Endothelial cell of umbilical vein (primary cell): ENCODE data around the gene CRAT. TPM values are rescaled to one million over a fixed set of nuclear protein-coding genes. Genes with fewer than 3 reads are reported as not detected.
A peak's percentile ranks its signal among the peaks of the same experiment; 100 is the strongest.

Experiments used
- BruUV-seq: library from RNA; stranded (reverse); fragments of 400-500 nt; replicated peaks from 2 replicates; lab custom pipeline; 2021; lab: Mats Ljungman, UMichigan
- CTCF ChIA-PET: fragments of 300-600, 350-600 bp; sonication (Branson Sonifier 250); formaldehyde crosslinking; loops from one replicate; lab custom pipeline; 2021; ENCODE audit warnings: antibody characterized with exemption, inconsistent platforms; lab: Charles Lee
- POLR2A ChIA-PET: fragments of 300-600, 350-600 bp; sonication (Branson Sonifier 250); formaldehyde crosslinking; loops from one replicate; lab custom pipeline; 2021; ENCODE audit warnings: antibody characterized with exemption, inconsistent platforms; lab: Charles Lee
- DNase-seq: peaks from one replicate; pipeline ENCODE4 v3.0.0-alpha.2; 2011; ENCODE audit warnings: low read depth, low spot score
- FAIRE-seq: peaks from 2 replicates; lab custom pipeline; 2011; peaks lifted over from hg19 to GRCh38; lab: Jason Lieb, UNC
- H2AFZ ChIP-seq: 2 replicates; pipeline ENCODE4 v1.6.0; 2012; ENCODE audit warnings: low read depth, low read length, control low read depth, inconsistent platforms
- H3K27ac ChIP-seq: 2 replicates; pipeline ENCODE4 v1.5.1; 2011; ENCODE audit warnings: low read depth, mild to moderate bottlenecking, control low read depth, low read length, moderate library complexity; ENCODE audit not compliant: insufficient read depth
- H3K27me3 ChIP-seq, 2 experiments: 2 replicates each; pipeline versions ENCODE4 v1.6.0 to v1.6.1; 2011; ENCODE audit warnings: low read length in 2 of 2, mixed read lengths in 1 of 2; ENCODE audit not compliant: control insufficient read depth in 2 of 2, insufficient read depth in 2 of 2
- H3K36me3 ChIP-seq, 2 experiments: 2 replicates in 1 of 2; 3 replicates in 1 of 2; pipeline ENCODE4 v1.5.1; 2011; ENCODE audit warnings: low read length in 2 of 2, mild to moderate bottlenecking in 1 of 2, moderate library complexity in 1 of 2; ENCODE audit not compliant: control insufficient read depth in 2 of 2, insufficient read depth in 2 of 2; ENCODE audit errors: extremely low read depth in 1 of 2
- H3K4me1 ChIP-seq: 3 replicates; pipeline ENCODE4 v1.5.1; 2011; ENCODE audit warnings: mild to moderate bottlenecking, low read length; ENCODE audit not compliant: control insufficient read depth, insufficient read depth; ENCODE audit errors: extremely low read depth
- H3K4me2 ChIP-seq: 2 replicates; pipeline ENCODE4 v1.6.1; 2011; ENCODE audit warnings: low read length, control low read depth, mixed read lengths; ENCODE audit not compliant: insufficient read depth
- H3K4me3 ChIP-seq, 3 experiments: fragments of 200-600 bp in 1 of 3; sonication (generic), shearing (Covaris generic) in 1 of 3; replicated peaks in 1 of 3; 2 replicates each; pipeline ENCODE4 v1.5.1; 2011 to 2016; ENCODE audit warnings: control low read depth in 3 of 3, low read length in 3 of 3, mild to moderate bottlenecking in 2 of 3, inconsistent platforms in 1 of 3, low read depth in 1 of 3, moderate library complexity in 1 of 3; ENCODE audit not compliant: insufficient read depth in 1 of 3
- H3K79me2 ChIP-seq: 2 replicates; pipeline ENCODE4 v1.6.0; 2012; ENCODE audit warnings: low read length, inconsistent platforms; ENCODE audit not compliant: control insufficient read depth, insufficient read depth
- H3K9ac ChIP-seq: replicated peaks from 2 replicates; pipeline ENCODE3; 2011; ENCODE audit warnings: low read length, control low read depth; ENCODE audit not compliant: insufficient read depth; ENCODE audit errors: extremely low read depth
- H3K9me1 ChIP-seq: replicated peaks from 3 replicates; pipeline ENCODE4 v1.6.0; 2011; ENCODE audit warnings: mild to moderate bottlenecking, low read length; ENCODE audit not compliant: control insufficient read depth, insufficient read depth; ENCODE audit errors: extremely low read depth
- H3K9me3 ChIP-seq: replicated peaks from 2 replicates; pipeline ENCODE4 v1.5.1; 2012; ENCODE audit warnings: low read length, inconsistent platforms; ENCODE audit not compliant: control insufficient read depth, insufficient read depth
- H4K20me1 ChIP-seq: replicated peaks from 2 replicates; pipeline ENCODE3; 2011; ENCODE audit warnings: mild to moderate bottlenecking, low read length; ENCODE audit not compliant: control insufficient read depth, insufficient read depth; ENCODE audit errors: extremely low read depth
- CTCF ChIP-seq, 2 donors: IDR thresholded peaks; 1 replicate in 1 of 2; 2 replicates in 1 of 2; pipeline ENCODE4 v1.5.1; 2011; ENCODE audit warnings: low read length in 2 of 2, mild to moderate bottlenecking in 2 of 2, moderate library complexity in 2 of 2, control low read depth in 1 of 2, inconsistent platforms in 1 of 2, low read depth in 1 of 2; ENCODE audit not compliant: insufficient read depth in 1 of 2; ENCODE audit errors: extremely low read depth in 1 of 2
- EZH2 ChIP-seq: IDR thresholded peaks from 2 replicates; pipeline ENCODE4 v1.6.1; 2012; ENCODE audit warnings: borderline replicate concordance, low read depth, mild to moderate bottlenecking, moderate library complexity, low read length, inconsistent platforms; ENCODE audit not compliant: severe bottlenecking
- FOS ChIP-seq: IDR thresholded peaks from 2 replicates; pipeline ENCODE4 v1.6.1; 2011; ENCODE audit warnings: mild to moderate bottlenecking, low read length, moderate library complexity, borderline replicate concordance; ENCODE audit not compliant: insufficient read depth
- GATA2 ChIP-seq: IDR thresholded peaks from 2 replicates; pipeline ENCODE4 v1.7.0; 2011; ENCODE audit warnings: low read depth, mild to moderate bottlenecking, moderate library complexity, mixed read lengths, low read length; ENCODE audit not compliant: insufficient read length, insufficient read depth
- JUN ChIP-seq: IDR thresholded peaks from 2 replicates; pipeline ENCODE4 v1.6.1; 2011; ENCODE audit warnings: borderline replicate concordance, low read depth; ENCODE audit not compliant: insufficient read length, insufficient read depth
- MAX ChIP-seq: IDR thresholded peaks from 2 replicates; pipeline ENCODE4 v1.6.1; 2011; ENCODE audit not compliant: insufficient read depth, insufficient read length
- MYC ChIP-seq: IDR thresholded peaks from one replicate; pipeline ENCODE4 v1.6.1; 2011; ENCODE audit warnings: mild to moderate bottlenecking, low read depth, low read length
- POLR2A ChIP-seq: IDR thresholded peaks from 2 replicates; pipeline ENCODE4 v1.6.1; 2012; ENCODE audit warnings: low read depth, mild to moderate bottlenecking, control low read depth, low read length
- POLR2AphosphoS5 ChIP-seq: IDR thresholded peaks from 2 replicates; pipeline ENCODE4 v1.6.1; 2012; ENCODE audit warnings: low read depth, mild to moderate bottlenecking, control low read depth, low read length, moderate library complexity; ENCODE audit not compliant: insufficient read depth
- dilution Hi-C: fragments of 300-500 bp; cut with MboI; formaldehyde crosslinking; loops from one replicate; pipeline ENCODE4 v1.15.0; 2019; ENCODE audit warnings: low sequenced_read_pairs; ENCODE audit not compliant: extremely low pct_ligation_motif_present
- intact Hi-C: fragments of 100-400 bp; cut with micrococcal nuclease; formaldehyde crosslinking; loops from one replicate; pipeline ENCODE4 v1.10.0; 2022
- polyA plus RNA-seq, 4 experiments: library from polyadenylated mRNA; depleted of rRNA in 3 of 4; stranded (reverse) in 3 of 4; unstranded in 1 of 4; fragments of >200 nt; gene quantifications; 2 replicates each; pipeline versions ENCODE4 v1.2.1 to v1.2.3, GENCODE V29; 2011 to 2012; ENCODE audit warnings: missing spikeins in 1 of 4
- total RNA-seq: library from RNA; stranded (reverse); gene quantifications from 2 replicates; pipeline ENCODE4 v1.2.3, GENCODE V29; 2021

The CRAT gene
- total and polyA plus RNA-seq, 2 donors (not counting 3 experiments of a cell fraction or from before 2014, with no cell fraction given) = 34.2 to 55.3 TPM

GRCh38 chr9:129139233-129139992, 28.8 kb upstream of the CRAT start:
- BruUV-seq = TSS peak; percentile 4
- Histone ChIP-seq H3K36me3 (peaks cover 6 to 11% of the 10 kb centered on the region in 2 experiments), H3K4me2 (peak overlapping the region; percentile 75), H2AFZ (peak overlapping the region; percentile 10), H3K27me3 (no peaks in the 10 kb centered on the region), H3K9ac (peak overlapping the region; percentile 72), H4K20me1 (no peaks in the 10 kb centered on the region), H3K79me2 (peaks cover 4% of the 10 kb centered on the region), H3K27ac (peak overlapping the region; percentile 99), H3K9me3 (no peaks in the 10 kb centered on the region), H3K4me1 (peaks cover 55% of the 10 kb centered on the region), H3K9me1 (no peaks in the 10 kb centered on the region), H3K4me3 (peak overlapping the region in 2 of 3 experiments; percentile 14 to 31)
- FAIRE-seq = peak; percentile 95
- CTCF ChIA-PET = interaction anchor here (0.6 to 9.5 kb wide), 56 partner anchors 8 to 651 kb away, joined by 3 to 287 read pairs (median 4); partner anchors contain the start of genes ASB6, C9orf50, IER5L and NTMT1
- DNase-seq = peak; percentile 86
- intact Hi-C loops (loop anchor here (1.0 to 5.0 kb wide), 6 partner anchors 35 to 643 kb away; no protein-coding TSS in a partner anchor), dilution Hi-C loops (no loop called here)
- POLR2A ChIA-PET = interaction anchor here (0.6 to 2.8 kb wide), 5 partner anchors 29 to 470 kb away, joined by 4 to 39 read pairs (median 6); partner anchors contain the start of gene IER5L
- TF ChIP-seq MAX (peak; percentile 67), GATA2 (no peak), CTCF (IDR thresholded peaks at IDR 0.05; ENCODE audit: extremely low read depth in 1 of 2, insufficient read depth in 1 of 2, low read depth in 1 of 2, low read length in 2 of 2) (peak; percentile 65 to 80), MYC (peak; percentile 3), FOS (no peak), EZH2 (no peak), JUN (no peak), POLR2AphosphoS5 (peak; percentile 23), POLR2A (peak; percentile 38)
